ENCODE measurements around the gene LSM3.

The LSM3 gene

DNA sequence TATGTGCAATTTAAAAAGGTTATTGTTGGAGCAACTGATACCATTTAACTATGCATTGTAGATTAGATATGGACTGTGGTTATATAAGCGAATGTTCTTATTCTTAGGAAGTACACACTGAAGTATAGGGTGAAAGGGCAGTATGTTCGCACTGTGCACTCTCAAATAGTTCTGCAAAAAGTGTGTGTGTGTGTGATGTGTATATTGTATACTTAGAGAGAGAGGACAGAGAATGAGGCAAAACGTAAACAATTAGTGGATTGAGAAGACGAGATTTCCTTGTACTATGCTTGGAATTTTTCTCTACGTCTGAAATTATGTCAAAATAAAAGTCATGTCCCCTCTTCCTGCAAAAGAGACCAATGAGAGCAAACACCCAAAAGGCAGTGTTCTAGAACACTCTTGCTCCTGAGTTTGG, 30.4 kb downstream of the LSM3 start:
- H3K4me2 ChIP-seq (ENCODE audit: low read length), result no peak overlapping the region
- TF ChIP-seq, protein P1, sequence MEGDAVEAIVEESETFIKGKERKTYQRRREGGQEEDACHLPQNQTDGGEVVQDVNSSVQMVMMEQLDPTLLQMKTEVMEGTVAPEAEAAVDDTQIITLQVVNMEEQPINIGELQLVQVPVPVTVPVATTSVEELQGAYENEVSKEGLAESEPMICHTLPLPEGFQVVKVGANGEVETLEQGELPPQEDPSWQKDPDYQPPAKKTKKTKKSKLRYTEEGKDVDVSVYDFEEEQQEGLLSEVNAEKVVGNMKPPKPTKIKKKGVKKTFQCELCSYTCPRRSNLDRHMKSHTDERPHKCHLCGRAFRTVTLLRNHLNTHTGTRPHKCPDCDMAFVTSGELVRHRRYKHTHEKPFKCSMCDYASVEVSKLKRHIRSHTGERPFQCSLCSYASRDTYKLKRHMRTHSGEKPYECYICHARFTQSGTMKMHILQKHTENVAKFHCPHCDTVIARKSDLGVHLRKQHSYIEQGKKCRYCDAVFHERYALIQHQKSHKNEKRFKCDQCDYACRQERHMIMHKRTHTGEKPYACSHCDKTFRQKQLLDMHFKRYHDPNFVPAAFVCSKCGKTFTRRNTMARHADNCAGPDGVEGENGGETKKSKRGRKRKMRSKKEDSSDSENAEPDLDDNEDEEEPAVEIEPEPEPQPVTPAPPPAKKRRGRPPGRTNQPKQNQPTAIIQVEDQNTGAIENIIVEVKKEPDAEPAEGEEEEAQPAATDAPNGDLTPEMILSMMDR (IDR thresholded peaks at IDR 0.05; ENCODE audit: low read length), result no peak
- TF ChIP-seq EZH2 (IDR thresholded peaks at IDR 0.05; ENCODE audit: borderline replicate concordance, low read length), result no peak
- H3K4me3 ChIP-seq (ENCODE audit: low read depth, low read length, poor library complexity, severe bottlenecking), result no peak overlapping the region
- no peaks in the 10 kb centered on the region for H3K79me2 ChIP-seq (ENCODE audit: insufficient read depth, low read length)
- H3K4me1 ChIP-seq (ENCODE audit: insufficient read depth, low read length, severe bottlenecking), result no peaks in the 10 kb centered on the region
- no peaks in the 10 kb centered on the region for H3K9me2 ChIP-seq (ENCODE audit: low read depth, low read length)
- no peaks in the 10 kb centered on the region for H3K36me3 ChIP-seq (ENCODE audit: insufficient read depth, low read length)
- no peak overlapping the region for H3K9ac ChIP-seq (ENCODE audit: low read length)
- no peaks in the 10 kb centered on the region for H4K20me1 ChIP-seq (ENCODE audit: insufficient read depth, low read length)
- H2AFZ ChIP-seq (ENCODE audit: low read length), result no peak overlapping the region
- H3K27ac ChIP-seq (ENCODE audit: low read depth, low read length, poor library complexity, severe bottlenecking), result no peak overlapping the region
- H3F3A ChIP-seq (ENCODE audit: insufficient read depth, low read length), result no peaks in the 10 kb centered on the region
- no peaks in the 10 kb centered on the region for H3K27me3 ChIP-seq (ENCODE audit: insufficient read depth, low read length)
- H3K9me3 ChIP-seq (ENCODE audit: low read length), result no peaks in the 10 kb centered on the region

DNA sequence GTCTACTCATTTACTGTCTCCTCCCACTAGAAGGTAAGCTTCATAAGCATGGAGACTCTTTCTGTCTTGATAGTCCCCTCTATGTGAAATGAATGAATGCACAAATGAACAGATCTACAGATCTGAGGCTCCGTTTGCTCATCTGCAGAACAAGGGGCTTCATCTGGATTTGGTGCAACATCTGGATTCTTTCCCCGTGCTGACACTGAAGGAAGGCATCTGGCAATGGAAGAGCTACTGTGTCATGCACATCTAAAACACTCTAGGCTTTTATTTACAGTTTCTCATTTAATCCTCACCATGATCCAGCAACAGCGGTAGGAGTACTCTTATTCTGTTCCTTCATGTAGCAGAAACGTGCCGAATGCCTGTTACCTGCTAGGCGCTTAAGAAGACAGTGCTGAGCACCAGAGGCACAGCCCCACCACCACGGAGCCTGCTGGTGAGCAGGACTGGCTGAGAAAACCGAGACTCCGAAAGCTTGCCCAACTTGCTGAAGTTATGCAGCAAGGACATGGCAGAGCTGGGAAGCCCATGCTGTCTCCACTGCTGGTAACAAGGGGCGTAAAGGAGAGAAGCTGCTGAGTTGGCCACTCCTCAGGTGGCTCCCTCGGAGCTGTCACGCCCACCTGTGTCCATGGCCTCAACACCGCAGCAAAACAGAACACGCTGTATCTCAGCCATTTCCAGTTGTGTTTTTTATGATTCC, 31.1 kb downstream of the LSM3 start:
- H3K9me2 ChIP-seq (ENCODE audit: low read depth, low read length), result no peaks in the 10 kb centered on the region
- H3F3A ChIP-seq (ENCODE audit: insufficient read depth, low read length), result no peaks in the 10 kb centered on the region
- TF ChIP-seq, protein P1 (IDR thresholded peaks at IDR 0.05; ENCODE audit: low read length), result no peak
- TF ChIP-seq EZH2 (IDR thresholded peaks at IDR 0.05; ENCODE audit: borderline replicate concordance, low read length), result no peak
- no peak overlapping the region for H3K27ac ChIP-seq (ENCODE audit: low read depth, low read length, poor library complexity, severe bottlenecking)
- no peaks in the 10 kb centered on the region for H3K36me3 ChIP-seq (ENCODE audit: insufficient read depth, low read length)
- no peak overlapping the region for H3K9ac ChIP-seq (ENCODE audit: low read length)
- no peaks in the 10 kb centered on the region for H3K4me1 ChIP-seq (ENCODE audit: insufficient read depth, low read length, severe bottlenecking)
- no peak overlapping the region for H3K4me2 ChIP-seq (ENCODE audit: low read length)
- no peaks in the 10 kb centered on the region for H3K79me2 ChIP-seq (ENCODE audit: insufficient read depth, low read length)
- H2AFZ ChIP-seq (ENCODE audit: low read length), result no peak overlapping the region
- H3K4me3 ChIP-seq (ENCODE audit: low read depth, low read length, poor library complexity, severe bottlenecking), result no peak overlapping the region
- no peaks in the 10 kb centered on the region for H3K27me3 ChIP-seq (ENCODE audit: insufficient read depth, low read length)
- no peaks in the 10 kb centered on the region for H3K9me3 ChIP-seq (ENCODE audit: low read length)
- no peaks in the 10 kb centered on the region for H4K20me1 ChIP-seq (ENCODE audit: insufficient read depth, low read length)

DNA sequence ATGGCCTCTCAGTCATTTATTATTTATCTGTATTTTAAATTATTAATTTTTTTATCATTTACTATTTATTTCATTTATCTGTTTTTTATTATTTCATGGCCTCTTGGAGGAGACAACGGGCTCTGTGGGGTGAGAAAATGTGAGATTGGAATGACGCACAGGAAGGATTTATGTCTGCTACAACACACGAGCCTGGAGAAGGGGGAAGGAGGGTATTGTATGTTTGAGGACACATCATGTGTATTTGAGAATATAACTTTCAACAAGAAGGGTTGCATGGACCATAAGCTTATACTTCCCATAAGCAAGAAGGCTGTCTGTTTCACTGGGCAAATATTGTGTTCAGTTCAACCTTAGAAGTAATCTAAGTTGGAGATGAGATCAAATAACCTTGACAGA, 31.7 kb downstream of the LSM3 start:
- Histone ChIP-seq H3K27me3 (ENCODE audit: insufficient read depth, low read length) (no peaks in the 10 kb centered on the region), H4K20me1 (ENCODE audit: insufficient read depth, low read length) (no peaks in the 10 kb centered on the region), H3F3A (ENCODE audit: insufficient read depth, low read length) (no peaks in the 10 kb centered on the region), H3K9me2 (ENCODE audit: low read depth, low read length) (no peaks in the 10 kb centered on the region), H2AFZ (ENCODE audit: low read length) (no peak overlapping the region), H3K9ac (ENCODE audit: low read length) (no peak overlapping the region), H3K4me1 (ENCODE audit: insufficient read depth, low read length, severe bottlenecking) (no peaks in the 10 kb centered on the region), H3K27ac (ENCODE audit: low read depth, low read length, poor library complexity, severe bottlenecking) (no peak overlapping the region), H3K9me3 (ENCODE audit: low read length) (no peaks in the 10 kb centered on the region), H3K36me3 (ENCODE audit: insufficient read depth, low read length) (no peaks in the 10 kb centered on the region), H3K79me2 (ENCODE audit: insufficient read depth, low read length) (no peaks in the 10 kb centered on the region), H3K4me3 (ENCODE audit: low read depth, low read length, poor library complexity, severe bottlenecking) (no peak overlapping the region), H3K4me2 (ENCODE audit: low read length) (no peak overlapping the region)
- TF ChIP-seq, protein P1 (IDR thresholded peaks at IDR 0.05; ENCODE audit: low read length), result no peak

Data from OCI-LY1 (cell line).